HL-60/S4 treated with retinoic acid at 250 ng/mL for 4 days and 3 days (cell line): Measurements from ENCODE around the gene EN2.

Experiments used
- in situ Hi-C: fragments of 300-500 bp; cut with MboI; formaldehyde crosslinking; loops from 2 replicates; pipeline ENCODE4 v1.7.0; 2022; ENCODE audit warnings: low sequenced_read_pairs

The EN2 gene

GRCh38 chr7:155484483-155485399 lies 26.8 kb downstream of the EN2 start:
- in situ Hi-C loops, result no loop called here

- in situ Hi-C loops, result no loop called here
These were observed 29.0 kb downstream of the EN2 start for GRCh38 chr7:155486783-155487508.

GRCh38 chr7:155487509-155488482 lies 29.9 kb downstream of the EN2 start:
- in situ Hi-C loops, result no loop called here

GRCh38 chr7:155488483-155489127 lies 30.7 kb downstream of the EN2 start:
- in situ Hi-C loops, result no loop called here

- in situ Hi-C loops, result no loop called here
These were observed 31.4 kb downstream of the EN2 start for GRCh38 chr7:155489158-155489840.

- in situ Hi-C loops, result no loop called here
These were observed 32.1 kb downstream of the EN2 start for GRCh38 chr7:155489862-155490696.

- in situ Hi-C loops, result no loop called here
These were observed 33.0 kb downstream of the EN2 start for GRCh38 chr7:155490697-155491628.

- in situ Hi-C loops, result no loop called here
These were observed 33.9 kb downstream of the EN2 start for GRCh38 chr7:155491812-155492211.

GRCh38 chr7:155493744-155494538 lies 36.0 kb downstream of the EN2 start:
- in situ Hi-C loops, result no loop called here

- in situ Hi-C loops, result no loop called here
These were observed 36.6 kb downstream of the EN2 start for GRCh38 chr7:155494551-155494950.

- in situ Hi-C loops, result no loop called here
These were observed 37.7 kb downstream of the EN2 start for GRCh38 chr7:155495440-155496248.

GRCh38 chr7:155496267-155497005 lies 38.5 kb downstream of the EN2 start:
- in situ Hi-C loops, result no loop called here

GRCh38 chr7:155497149-155497901 lies 39.4 kb downstream of the EN2 start:
- in situ Hi-C loops, result no loop called here

GRCh38 chr7:155505422-155505793 lies 47.5 kb downstream of the EN2 start:
- in situ Hi-C loops, result no loop called here

- in situ Hi-C loops, result no loop called here
These were observed 49.0 kb downstream of the EN2 start for GRCh38 chr7:155506854-155507337.
